HG02885 (cell line): ENCODE data around the gene SH3TC2.
A peak's percentile ranks its signal among the peaks of the same experiment; 100 is the strongest.

ENCODE experiments used
- ATAC-seq: cut with Tn5 transposase; IDR thresholded peaks from one replicate; pipeline ENCODE4 v1.9.1; 2021; ENCODE audit warnings: mild to moderate bottlenecking; ENCODE audit not compliant: unreplicated experiment, poor library complexity

SH3TC2 gene

GRCh38 chr5:149004559-149004958 lies 58.3 kb downstream of the SH3TC2 start:
- no peak for ATAC-seq

- ATAC-seq = no peak
Measured at GRCh38 chr5:149002761-149003689, 59.8 kb downstream of the SH3TC2 start.

GRCh38 chr5:149002053-149002452 lies 60.8 kb downstream of the SH3TC2 start:
- ATAC-seq = no peak

- no peak for ATAC-seq
Measured at GRCh38 chr5:149001162-149001561, 61.7 kb downstream of the SH3TC2 start.

- no peak for ATAC-seq
Measured at GRCh38 chr5:148999741-149000140, 63.1 kb downstream of the SH3TC2 start.

- ATAC-seq = peak; percentile 85
Measured at GRCh38 chr5:148998174-148998797, 64.6 kb downstream of the SH3TC2 start.

GRCh38 chr5:148996270-148996669 lies 66.6 kb downstream of the SH3TC2 start:
- no peak for ATAC-seq

- no peak for ATAC-seq
Measured at GRCh38 chr5:148995791-148996190, 67.1 kb downstream of the SH3TC2 start.

- ATAC-seq = no peak
Measured at GRCh38 chr5:148993283-148993936, 69.5 kb downstream of the SH3TC2 start.

GRCh38 chr5:148992265-148992664 lies 70.6 kb downstream of the SH3TC2 start:
- ATAC-seq = no peak

- no peak for ATAC-seq
Measured at GRCh38 chr5:148991566-148991965, 71.3 kb downstream of the SH3TC2 start.

- no peak for ATAC-seq
Measured at GRCh38 chr5:148990817-148991216, 72.0 kb downstream of the SH3TC2 start.

GRCh38 chr5:148989567-148989966 lies 73.3 kb downstream of the SH3TC2 start:
- no peak for ATAC-seq

- ATAC-seq = no peak
Measured at GRCh38 chr5:148988328-148988727, 74.5 kb downstream of the SH3TC2 start.

- ATAC-seq = no peak
Measured at GRCh38 chr5:148986636-148987035, 76.2 kb downstream of the SH3TC2 start.

GRCh38 chr5:148984345-148984744 lies 78.5 kb downstream of the SH3TC2 start:
- no peak for ATAC-seq

- ATAC-seq = no peak
Measured at GRCh38 chr5:148981353-148981752, 81.5 kb downstream of the SH3TC2 start.

GRCh38 chr5:148980731-148981130 lies 82.1 kb downstream of the SH3TC2 start:
- no peak for ATAC-seq

- no peak for ATAC-seq
Measured at GRCh38 chr5:148979083-148979723, 83.7 kb downstream of the SH3TC2 start.

GRCh38 chr5:148978370-148979082 lies 84.3 kb downstream of the SH3TC2 start:
- ATAC-seq = no peak
